Cortex of kidney (tissue), 1 donor: ENCODE results near the gene NFATC2IP.
A peak's percentile ranks its signal among the peaks of the same experiment; 100 is the strongest.
"Not testable (repeated sequence)": the region's sequence is repeated elsewhere in the genome, so short reads cannot be mapped to it uniquely, and the experiment has no call there.

Source experiments
- DNase-seq: peaks from one replicate; lab custom pipeline; 2025; lab: John Stamatoyannopoulos, UW

Gene NFATC2IP

GRCh38 chr16:28974007-28974436, 23.3 kb downstream of the NFATC2IP start:
- no peak for DNase-seq

DNA sequence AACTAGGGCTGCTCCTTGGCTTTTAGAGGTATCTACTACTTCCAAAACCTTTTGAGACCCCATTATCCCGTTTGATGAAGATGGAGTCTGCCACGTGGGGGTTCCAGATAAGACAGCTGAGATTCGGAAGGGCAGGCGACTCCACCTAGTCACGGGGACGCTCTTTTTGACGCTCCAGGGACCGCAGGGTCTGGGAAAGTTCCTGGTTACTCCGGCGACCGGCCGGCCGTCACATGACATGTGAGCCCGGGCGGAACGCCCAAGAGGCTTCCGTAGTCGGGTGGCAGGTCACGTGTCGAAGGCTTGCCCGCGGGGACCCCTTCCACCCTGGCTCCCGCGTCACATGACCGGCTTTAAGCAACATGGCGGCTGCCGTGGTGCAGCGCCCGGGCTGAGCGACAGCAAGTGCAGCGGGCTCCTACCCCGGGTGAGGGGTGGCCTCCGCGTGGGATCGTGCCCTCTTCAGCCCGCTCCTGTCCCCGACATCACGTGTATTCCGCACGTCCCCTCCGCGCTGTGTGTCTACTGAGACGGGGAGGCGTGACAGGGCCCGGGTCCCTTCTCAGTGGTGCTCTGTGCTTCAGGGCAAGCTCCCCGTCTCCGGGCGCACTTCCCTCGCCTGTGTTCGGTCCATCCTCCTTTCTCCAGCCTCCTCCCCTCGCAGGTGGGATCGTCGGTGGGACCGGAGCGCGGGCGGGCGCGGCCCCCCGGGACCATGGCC, 23.9 kb downstream of the NFATC2IP start, which contains the start of gene SPNS1:
TSS of gene SPNS1 (plus strand) at position 342 of the 721 bp plus-strand sequence. CDS start at position 716, 374 bp downstream.
- peak; percentile 38 for DNase-seq

DNA sequence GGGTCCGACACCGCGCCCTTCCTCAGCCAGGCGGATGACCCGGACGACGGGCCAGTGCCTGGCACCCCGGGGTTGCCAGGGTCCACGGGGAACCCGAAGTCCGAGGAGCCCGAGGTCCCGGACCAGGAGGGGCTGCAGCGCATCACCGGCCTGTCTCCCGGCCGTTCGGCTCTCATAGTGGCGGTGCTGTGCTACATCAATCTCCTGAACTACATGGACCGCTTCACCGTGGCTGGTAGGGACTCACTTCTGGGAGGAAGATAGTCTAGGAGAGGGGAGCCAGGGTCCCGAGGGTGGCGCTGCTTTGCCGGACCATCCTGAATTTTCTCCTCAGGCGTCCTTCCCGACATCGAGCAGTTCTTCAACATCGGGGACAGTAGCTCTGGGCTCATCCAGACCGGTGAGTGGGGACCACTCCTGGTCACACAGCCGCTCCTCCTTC, 24.4 kb downstream of the NFATC2IP start:
- DNase-seq = no peak

DNA sequence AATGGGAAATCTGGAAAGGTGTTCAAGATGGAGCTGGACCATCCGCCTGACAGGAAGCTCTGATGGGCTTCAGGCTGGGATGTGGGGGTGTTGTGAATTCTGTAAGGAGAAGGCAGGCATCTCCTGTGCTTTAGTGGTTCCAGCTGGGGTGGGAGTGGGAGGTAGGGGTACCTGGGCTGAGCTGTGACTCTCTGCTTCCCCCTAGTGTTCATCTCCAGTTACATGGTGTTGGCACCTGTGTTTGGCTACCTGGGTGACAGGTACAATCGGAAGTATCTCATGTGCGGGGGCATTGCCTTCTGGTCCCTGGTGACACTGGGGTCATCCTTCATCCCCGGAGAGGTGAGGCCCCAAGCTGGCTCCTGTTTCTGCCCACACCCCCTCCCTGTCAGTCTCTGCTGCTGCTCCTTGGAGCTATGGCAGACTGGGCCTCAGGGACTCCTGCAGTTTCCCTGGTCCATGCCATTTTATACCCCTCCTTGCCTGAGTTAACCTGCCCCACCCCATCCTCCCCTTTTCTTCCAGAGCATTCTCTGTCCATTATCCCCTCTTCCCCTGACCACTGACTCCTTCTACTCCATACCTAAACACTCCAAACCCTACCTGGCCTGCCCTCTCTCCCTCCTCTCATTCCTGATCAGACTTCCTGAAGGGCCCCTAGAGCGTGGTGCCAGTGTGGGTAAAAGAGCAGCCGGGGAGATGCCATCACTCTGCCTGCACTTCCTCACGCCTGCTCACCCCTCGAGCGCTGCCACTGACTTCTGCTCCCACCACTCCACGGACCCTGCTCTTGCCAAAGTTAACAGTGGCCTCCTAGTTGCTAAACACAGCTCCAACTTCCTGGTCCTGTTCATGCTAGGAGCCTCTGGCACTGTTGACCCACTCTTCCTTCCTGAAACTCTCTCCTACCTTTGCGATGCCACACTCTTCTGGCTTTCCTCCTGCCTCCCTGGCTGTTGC, 27.2 kb downstream of the NFATC2IP start:
- no peak for DNase-seq

DNA sequence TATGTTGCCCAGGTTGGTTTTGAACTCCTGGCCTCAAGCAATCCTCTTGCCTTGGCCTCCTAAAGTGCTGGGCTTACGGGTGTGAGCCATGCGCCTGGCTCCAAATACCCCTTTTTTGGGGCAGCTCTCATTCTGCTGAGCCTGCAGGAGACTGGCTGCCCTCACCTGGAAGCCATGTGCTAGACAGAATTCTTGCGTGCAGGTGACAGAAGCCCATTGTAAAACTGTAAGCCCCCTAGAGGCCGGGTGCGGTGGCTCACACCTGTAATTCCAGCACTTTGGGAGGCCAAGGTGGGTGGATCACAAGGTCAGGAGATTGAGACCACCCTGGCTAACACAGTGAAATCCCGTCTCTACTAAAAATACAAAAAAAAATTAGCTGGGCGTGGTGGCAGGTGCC, 29.6 kb downstream of the NFATC2IP start:
- not testable (repeated sequence) for DNase-seq

DNA sequence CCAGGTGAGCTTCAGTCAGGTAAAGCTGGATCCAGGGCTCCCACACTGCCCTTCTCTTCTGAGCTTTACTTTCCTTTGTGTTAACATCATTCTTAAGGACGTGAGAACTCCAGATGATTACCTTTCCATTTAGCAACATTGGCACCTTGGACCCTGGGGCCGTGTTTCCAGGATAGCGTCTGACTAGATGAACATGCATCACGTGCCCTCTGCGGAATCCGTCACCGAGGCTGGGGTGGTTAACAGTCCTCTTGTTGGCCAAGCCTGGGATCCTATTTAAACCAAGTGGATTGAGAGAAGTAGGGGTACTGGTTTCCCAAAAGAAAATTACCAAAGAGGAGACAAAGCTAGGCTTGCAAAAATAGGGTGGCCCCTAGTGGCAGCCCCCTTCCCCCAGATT, 30.2 kb downstream of the NFATC2IP start:
- DNase-seq = no peak

DNA sequence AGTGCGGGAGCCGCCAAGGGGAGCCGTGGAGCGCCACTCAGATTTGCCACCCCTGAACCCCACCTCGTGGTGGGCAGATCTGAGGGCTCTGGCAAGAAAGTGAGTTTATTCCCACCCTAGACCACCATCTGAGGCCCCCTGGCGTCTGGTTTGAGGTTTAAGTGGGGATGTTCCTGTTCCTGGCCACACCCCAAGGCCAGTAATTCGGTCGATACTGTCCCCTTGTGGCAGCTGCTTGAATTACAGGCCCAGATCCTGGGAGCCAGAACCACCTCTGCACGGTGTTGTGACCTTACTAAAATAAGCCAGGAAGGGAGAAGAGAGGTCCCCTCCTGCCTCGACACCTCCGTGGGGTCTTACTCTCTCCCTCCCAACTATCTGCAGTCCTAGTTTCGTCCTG, 30.8 kb downstream of the NFATC2IP start:
- no peak for DNase-seq

DNA sequence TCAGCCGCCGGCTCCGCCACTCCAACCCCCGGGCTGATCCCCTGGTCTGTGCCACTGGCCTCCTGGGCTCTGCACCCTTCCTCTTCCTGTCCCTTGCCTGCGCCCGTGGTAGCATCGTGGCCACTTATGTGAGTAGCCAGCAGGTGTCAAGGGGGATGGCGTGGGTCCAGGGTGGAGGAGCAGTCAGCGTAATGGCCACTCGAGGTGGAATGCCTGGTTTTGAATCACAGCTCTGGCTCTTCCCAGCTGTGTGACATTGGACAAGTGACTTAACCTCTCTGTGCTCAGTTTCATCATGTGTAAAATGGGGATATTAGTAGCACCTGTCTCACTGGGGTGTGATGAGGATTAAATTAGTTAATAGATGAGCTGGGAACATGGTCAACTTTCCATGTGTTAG, 31.7 kb downstream of the NFATC2IP start:
- no peak for DNase-seq

DNA sequence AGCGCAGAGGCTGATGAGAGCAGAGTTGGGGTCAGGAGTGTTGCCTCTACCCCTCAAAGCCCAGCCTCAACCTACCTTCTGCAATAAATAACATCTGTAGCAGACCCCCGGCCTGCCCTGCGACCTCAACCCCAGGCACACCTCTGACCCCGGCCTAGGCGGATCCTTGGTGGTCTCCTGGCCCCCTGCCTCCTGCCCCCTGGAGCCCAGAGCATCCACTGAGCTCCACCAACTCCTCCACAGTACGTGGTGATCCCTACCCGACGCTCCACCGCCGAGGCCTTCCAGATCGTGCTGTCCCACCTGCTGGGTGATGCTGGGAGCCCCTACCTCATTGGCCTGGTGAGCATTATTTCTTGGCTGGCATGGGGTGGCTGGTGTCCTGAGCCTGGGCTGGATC, 32.2 kb downstream of the NFATC2IP start:
- DNase-seq = no peak

- no peak for DNase-seq
Observed at GRCh38 chr16:28983644-28984043, 32.9 kb downstream of the NFATC2IP start.

GRCh38 chr16:28984091-28984490, 33.4 kb downstream of the NFATC2IP start:
- no peak for DNase-seq

DNA sequence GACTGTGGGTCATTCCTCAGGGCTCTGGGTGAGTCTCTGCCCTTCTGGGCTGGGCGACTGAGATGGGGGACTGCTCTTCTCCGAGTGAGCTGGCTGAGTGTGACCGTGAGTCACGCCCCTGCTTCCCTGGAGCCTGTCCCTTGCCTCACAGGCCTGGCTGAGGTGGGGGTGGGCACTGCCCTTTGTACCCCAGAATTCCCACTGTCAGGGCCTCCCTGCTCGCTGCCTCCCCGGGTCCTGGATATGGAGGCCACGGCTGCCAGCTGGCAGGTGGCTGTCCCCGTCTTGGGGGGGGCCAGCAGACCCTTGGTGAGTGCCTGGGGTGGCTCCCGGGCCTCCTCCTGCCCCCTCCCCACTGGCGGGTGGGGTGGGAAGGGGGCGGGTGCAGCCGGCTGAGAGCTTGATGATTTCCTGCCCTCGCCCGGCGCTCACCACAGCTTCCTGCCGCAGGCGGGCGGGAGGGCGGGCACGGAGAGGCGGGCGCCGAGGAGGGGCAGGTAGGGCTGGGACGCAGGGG, 33.9 kb downstream of the NFATC2IP start, which contains the start of gene LAT:
TSS of gene LAT (plus strand) at position 434 of the 517 bp plus-strand sequence. CDS start 366 bp downstream, outside the sequence.
- no peak for DNase-seq

DNA sequence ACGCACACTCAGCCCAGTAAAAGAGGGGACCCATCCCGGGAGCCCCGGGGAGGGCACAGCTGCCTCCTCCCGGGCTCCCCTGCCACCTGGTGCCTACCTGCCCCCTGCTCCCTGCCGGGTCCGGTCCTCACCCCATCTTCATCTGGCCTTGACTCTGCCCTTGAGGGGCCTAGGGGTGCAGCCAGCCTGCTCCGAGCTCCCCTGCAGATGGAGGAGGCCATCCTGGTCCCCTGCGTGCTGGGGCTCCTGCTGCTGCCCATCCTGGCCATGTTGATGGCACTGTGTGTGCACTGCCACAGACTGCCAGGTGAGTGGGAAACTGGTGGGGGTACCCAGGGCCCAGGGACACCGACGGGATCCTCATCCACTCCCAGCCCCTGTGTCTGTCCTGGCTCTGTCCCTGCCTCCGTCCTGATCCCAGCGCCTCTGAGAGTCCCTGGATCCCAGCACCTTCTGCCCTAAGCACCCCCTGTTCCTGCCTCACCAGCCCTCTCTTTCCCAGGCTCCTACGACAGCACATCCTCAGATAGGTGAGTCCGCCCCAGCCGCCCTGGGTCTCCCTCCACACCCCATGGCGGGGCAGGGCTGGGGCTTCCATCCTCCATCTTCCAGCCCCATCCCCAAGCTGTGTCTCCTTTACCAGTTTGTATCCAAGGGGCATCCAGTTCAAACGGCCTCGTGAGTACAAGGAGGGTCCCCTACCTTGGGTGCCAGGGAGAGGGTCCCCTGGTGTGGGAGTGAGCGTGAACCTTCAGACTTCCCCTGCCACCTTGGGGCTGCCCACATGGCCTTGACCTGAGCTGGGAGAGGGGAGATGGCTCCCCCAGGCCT, 34.7 kb downstream of the NFATC2IP start:
- no peak for DNase-seq

DNA sequence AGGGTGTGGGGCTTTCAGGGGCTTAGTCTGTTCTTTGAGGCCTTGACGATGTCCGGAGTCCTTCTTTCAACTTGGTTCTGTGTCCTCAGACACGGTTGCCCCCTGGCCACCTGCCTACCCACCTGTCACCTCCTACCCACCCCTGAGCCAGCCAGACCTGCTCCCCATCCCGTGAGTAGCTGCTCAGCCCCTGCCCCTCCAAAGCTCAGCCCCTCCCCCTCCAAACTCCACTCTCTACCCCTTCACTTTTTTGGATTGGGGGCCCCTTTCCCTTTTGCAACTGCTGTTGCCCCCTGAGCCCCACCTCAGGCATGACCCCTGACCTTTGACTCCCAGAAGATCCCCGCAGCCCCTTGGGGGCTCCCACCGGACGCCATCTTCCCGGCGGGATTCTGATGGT, 35.3 kb downstream of the NFATC2IP start:
- DNase-seq = no peak

DNA sequence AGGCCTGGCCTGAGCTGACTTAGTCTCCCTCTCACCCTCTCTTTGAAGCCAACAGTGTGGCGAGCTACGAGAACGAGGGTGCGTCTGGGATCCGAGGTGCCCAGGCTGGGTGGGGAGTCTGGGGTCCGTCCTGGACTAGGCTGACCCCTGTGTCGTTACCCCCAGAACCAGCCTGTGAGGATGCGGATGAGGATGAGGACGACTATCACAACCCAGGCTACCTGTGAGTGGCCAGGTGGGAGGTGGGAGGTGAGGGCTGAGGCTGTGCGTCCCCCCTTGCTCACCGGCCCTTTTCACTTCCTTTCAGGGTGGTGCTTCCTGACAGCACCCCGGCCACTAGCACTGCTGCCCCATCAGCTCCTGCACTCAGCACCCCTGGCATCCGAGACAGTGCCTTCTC, 35.8 kb downstream of the NFATC2IP start:
- no peak for DNase-seq

DNA sequence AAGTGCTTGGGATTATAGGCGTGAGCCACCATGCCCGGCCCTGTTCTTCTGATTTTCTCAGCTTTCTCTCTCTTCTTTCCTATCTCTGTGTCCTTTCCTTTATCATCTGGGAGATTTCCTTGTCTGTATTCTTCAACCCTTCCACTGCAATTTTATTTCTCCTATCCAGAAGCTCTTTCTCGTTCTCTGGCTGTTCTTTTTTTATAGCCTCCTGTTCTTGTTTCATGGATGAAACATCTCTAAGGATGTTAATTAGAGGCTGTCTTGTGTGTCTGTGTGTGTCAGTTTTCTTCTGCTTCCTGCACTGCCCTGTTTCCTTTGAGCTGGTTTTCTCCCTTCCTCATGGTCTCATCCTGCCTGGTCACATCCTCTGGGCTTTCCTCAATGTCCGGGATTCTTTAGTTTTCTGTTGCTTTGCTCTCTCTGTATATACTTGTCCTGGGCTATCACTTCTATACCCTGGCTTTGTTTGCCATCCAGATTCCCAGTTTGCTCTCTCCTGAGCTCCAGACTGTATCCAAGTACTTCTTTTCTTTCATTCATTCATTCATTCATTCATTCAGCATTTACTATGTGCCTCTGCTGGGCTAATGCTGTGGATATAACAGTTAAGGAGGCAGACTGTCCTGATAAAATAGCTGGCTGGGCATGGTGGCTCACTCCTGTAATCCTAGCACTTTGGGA, 36.6 kb downstream of the NFATC2IP start:
- no peak for DNase-seq

DNA sequence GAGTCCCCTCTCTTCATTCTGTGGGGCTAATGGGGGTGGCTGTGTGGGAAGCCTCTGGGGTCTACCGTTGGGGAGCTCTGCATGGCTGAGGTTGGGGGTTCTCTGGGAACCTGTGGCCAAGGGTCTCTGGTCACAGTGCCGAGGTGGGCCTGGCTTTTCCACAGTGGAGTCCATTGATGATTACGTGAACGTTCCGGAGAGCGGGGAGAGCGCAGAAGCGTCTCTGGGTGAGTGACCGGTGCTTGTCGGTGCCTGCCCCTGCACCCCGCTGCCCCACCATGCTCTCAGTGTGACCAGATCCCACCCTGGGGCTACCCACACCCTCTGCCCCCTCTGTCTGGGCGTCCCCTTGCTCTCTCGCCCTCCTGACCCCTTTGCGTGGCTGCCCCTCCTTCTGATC, 38.6 kb downstream of the NFATC2IP start:
- no peak for DNase-seq

DNA sequence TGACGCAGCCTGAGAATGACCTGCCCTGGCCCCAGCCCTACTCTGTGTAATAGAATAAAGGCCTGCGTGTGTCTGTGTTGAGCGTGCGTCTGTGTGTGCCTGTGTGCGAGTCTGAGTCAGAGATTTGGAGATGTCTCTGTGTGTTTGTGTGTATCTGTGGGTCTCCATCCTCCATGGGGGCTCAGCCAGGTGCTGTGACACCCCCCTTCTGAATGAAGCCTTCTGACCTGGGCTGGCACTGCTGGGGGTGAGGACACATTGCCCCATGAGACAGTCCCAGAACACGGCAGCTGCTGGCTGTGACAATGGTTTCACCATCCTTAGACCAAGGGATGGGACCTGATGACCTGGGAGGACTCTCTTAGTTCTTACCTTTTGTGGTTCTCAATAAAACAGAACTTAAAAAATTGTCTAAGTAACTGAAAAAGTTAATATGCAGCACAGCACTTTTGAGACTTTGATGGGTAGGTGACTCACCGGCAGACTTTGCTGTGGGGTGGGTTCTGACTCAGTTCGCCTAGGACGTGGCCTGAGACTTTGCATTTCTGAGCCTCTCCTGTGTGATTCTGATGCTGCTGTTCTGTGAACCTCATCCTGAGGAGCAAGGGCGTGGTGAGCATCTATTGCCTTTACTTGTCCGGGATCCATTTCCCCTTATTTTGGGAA, 39.8 kb downstream of the NFATC2IP start:
- DNase-seq = no peak

DNA sequence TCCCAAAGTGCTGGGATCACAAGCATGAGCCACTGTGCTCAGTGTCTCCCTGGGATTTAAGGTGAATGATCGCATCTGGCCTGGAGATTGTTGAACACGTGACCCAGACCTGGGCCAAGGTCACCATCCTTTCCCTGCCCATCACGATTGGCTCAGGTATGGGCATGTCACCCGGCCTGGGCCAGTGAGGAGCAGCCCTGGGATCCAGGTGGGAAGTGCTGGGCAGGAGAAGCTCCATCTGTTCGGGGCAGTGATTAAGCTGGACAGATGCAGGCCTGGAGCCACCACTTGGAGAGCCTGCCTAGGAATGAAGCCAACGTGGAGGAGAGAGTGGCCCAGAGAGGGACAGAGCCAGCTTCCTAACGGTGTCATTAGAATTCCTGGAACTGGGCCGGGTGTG, 41.0 kb downstream of the NFATC2IP start:
- DNase-seq = no peak

GRCh38 chr16:28992496-28992895, 41.8 kb downstream of the NFATC2IP start:
- no peak for DNase-seq
